ENCODE results near the gene KCNS1. TPM values are rescaled to one million over a fixed set of nuclear protein-coding genes. Genes with fewer than 3 reads are reported as not detected.

Gene KCNS1
- total RNA-seq, 1 experiment from 2014 or later, result not detected

DNA sequence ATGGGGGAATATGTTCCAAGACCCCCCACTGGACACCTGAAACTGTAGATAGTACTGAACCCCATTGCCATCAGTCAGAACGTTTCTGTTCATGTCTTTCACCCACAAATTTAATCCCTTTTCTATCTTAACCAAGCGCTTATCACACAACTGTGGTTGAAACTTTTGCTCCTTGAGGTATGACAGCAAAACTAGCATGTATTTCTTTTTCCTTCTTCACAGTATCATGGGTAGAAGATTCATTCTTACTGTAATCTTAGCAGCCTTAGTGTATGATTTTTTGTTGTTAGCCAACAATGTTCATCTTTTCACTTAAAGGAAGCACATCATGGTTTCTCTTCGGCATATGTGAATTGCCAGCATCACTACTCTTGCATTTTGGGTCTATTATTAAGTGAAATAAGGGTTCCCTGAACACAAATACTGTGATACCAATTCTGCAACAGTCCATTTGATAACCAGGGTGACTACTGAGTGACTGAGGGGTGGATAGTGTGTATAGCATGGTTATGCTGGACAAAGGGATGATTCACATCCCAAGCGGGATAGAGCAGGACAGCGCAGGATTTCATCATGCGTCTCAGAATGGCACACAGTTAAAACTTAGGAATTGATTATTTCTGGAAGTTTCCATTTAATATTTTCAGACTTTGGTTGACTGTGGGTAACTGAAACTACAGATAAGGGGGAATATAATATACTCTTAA is 41.8 kb downstream of the KCNS1 start:
- Histone ChIP-seq H3K4me3 (ENCODE audit: low read depth, low read length, poor library complexity, severe bottlenecking) (no peak overlapping the region), H3K27me3 (replicated peaks; ENCODE audit: insufficient read depth, low read depth, low read length, poor library complexity) (no peaks in the 10 kb centered on the region), H3K9me3 (ENCODE audit: low read depth, low read length, poor library complexity, severe bottlenecking) (no peaks in the 10 kb centered on the region), H3K27ac (ENCODE audit: low read depth, low read length, poor library complexity, severe bottlenecking) (no peak overlapping the region), H3K4me1 (ENCODE audit: insufficient read depth, low read length, poor library complexity, severe bottlenecking) (no peaks in the 10 kb centered on the region), H3K36me3 (ENCODE audit: insufficient read depth, low read length, poor library complexity, severe bottlenecking) (no peaks in the 10 kb centered on the region)
- TF ChIP-seq, protein P1, sequence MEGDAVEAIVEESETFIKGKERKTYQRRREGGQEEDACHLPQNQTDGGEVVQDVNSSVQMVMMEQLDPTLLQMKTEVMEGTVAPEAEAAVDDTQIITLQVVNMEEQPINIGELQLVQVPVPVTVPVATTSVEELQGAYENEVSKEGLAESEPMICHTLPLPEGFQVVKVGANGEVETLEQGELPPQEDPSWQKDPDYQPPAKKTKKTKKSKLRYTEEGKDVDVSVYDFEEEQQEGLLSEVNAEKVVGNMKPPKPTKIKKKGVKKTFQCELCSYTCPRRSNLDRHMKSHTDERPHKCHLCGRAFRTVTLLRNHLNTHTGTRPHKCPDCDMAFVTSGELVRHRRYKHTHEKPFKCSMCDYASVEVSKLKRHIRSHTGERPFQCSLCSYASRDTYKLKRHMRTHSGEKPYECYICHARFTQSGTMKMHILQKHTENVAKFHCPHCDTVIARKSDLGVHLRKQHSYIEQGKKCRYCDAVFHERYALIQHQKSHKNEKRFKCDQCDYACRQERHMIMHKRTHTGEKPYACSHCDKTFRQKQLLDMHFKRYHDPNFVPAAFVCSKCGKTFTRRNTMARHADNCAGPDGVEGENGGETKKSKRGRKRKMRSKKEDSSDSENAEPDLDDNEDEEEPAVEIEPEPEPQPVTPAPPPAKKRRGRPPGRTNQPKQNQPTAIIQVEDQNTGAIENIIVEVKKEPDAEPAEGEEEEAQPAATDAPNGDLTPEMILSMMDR (conservative IDR thresholded peaks at IDR 0.05; ENCODE audit: low read depth, low read length), result no peak
- no peak for TF ChIP-seq EZH2 (IDR thresholded peaks at IDR 0.05; ENCODE audit: borderline replicate concordance, low read depth, low read length, poor library complexity, severe bottlenecking)
- BruUV-seq (replicated peaks), result no TSS peak
- intact Hi-C loops (cut with micrococcal nuclease; ENCODE audit: unreplicated experiment), result no loop called here
- DNase-seq (ENCODE audit: low spot score), result no peak
- CTCF ChIA-PET, result no interaction called here
- POLR2A ChIA-PET (ENCODE audit: low non-redundant PET), result no interaction called here

DNA sequence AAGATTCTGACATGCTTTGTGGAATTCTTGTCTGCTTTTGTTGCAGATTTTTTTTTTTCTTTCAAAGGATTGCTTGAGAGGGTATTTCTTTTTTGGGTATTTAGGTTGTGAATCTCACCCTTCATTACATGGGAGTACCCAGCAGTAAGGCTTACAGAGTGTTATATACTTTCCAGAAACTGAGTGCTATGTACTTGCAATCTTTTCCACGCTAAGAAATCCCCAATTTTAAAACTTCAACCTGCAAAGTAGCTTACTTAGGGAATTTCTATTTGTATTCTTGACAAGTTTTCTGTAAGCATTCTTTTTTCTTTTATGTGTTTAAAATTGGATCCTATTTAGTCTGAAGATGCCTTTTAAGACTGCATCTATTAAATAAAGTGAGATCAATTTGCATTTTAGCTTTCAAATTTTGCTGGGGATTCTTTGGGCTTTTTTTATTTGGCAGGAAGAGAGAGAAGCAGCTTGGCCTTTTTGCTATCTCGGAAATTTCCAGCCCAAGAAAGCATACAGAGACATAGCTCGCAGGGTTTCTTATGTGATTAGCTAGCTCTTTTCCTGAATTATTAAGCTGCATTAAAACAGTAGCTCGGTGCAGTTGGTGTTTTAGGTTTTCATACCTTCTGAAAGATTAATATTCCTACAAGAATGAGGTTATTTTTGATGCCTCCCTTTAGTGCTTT is 42.6 kb downstream of the KCNS1 start:
- H3K9me3 ChIP-seq (ENCODE audit: low read depth, low read length, poor library complexity, severe bottlenecking), result no peaks in the 10 kb centered on the region
- no peak for DNase-seq (ENCODE audit: low spot score)

DNA sequence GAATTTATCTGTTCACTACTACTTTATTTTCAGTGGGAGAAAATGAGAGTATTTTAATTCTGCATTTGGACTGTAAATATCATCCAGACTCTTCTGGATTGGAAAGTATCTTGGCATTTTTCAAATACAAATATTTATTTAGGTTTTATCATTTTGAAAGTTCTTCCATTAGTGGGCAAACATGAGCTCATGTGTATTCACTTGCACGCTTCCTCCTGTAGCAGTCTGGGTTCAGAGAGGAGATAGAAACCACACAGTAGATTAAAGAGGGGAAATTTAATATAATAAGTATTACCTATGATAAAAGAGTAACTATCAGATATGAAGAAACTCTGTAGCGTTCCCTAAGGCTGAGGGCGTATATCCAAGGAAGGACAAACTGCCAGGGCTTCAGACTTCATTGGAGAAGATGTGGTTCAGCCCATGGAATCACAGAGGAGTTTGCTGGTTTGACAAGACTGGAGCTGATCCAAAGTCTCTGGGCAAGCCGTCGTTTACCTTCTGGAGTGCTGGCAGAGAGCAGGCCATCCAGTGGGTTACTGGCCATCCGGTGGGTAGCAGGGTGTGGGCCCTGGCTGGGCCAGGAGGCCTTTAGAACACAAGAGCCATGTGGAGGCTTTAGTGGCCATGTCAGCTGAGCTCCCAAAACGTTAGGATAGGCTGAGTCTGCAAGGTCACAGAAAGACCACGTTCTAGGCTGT is 44.3 kb downstream of the KCNS1 start:
- H3K9me3 ChIP-seq (ENCODE audit: low read depth, low read length, poor library complexity, severe bottlenecking), result no peaks in the 10 kb centered on the region
- H3K4me3 ChIP-seq (ENCODE audit: low read depth, low read length, poor library complexity, severe bottlenecking), result no peak overlapping the region
- CTCF ChIA-PET, result interaction anchor here (0.6 kb wide), 1 partner anchor 55 kb away, joined by 4 read pairs; no protein-coding TSS in a partner anchor
- POLR2A ChIA-PET (ENCODE audit: low non-redundant PET), result no interaction called here
- no peak overlapping the region for H3K27ac ChIP-seq (ENCODE audit: low read depth, low read length, poor library complexity, severe bottlenecking)
- intact Hi-C loops (cut with micrococcal nuclease; ENCODE audit: unreplicated experiment), result no loop called here
- DNase-seq (ENCODE audit: low spot score), result no peak
- no peaks in the 10 kb centered on the region for H3K4me1 ChIP-seq (ENCODE audit: insufficient read depth, low read length, poor library complexity, severe bottlenecking)
- no peaks in the 10 kb centered on the region for H3K27me3 ChIP-seq (replicated peaks; ENCODE audit: insufficient read depth, low read depth, low read length, poor library complexity)
- TF ChIP-seq EZH2 (IDR thresholded peaks at IDR 0.05; ENCODE audit: borderline replicate concordance, low read depth, low read length, poor library complexity, severe bottlenecking), result no peak
- TF ChIP-seq, protein P1 (conservative IDR thresholded peaks at IDR 0.05; ENCODE audit: low read depth, low read length), result no peak
- no peaks in the 10 kb centered on the region for H3K36me3 ChIP-seq (ENCODE audit: insufficient read depth, low read length, poor library complexity, severe bottlenecking)
- no TSS peak for BruUV-seq (replicated peaks)

More for the DNA sequence above, 42.6 kb downstream of the KCNS1 start:
- H3K27me3 ChIP-seq (replicated peaks; ENCODE audit: insufficient read depth, low read depth, low read length, poor library complexity), result no peaks in the 10 kb centered on the region
- TF ChIP-seq EZH2 (IDR thresholded peaks at IDR 0.05; ENCODE audit: borderline replicate concordance, low read depth, low read length, poor library complexity, severe bottlenecking), result no peak
- TF ChIP-seq, protein P1 (conservative IDR thresholded peaks at IDR 0.05; ENCODE audit: low read depth, low read length), result no peak
- no peak overlapping the region for H3K4me3 ChIP-seq (ENCODE audit: low read depth, low read length, poor library complexity, severe bottlenecking)
- no TSS peak for BruUV-seq (replicated peaks)
- intact Hi-C loops (cut with micrococcal nuclease; ENCODE audit: unreplicated experiment), result no loop called here
- ChIA-PET CTCF (interaction anchor here (0.6 kb wide), 1 partner anchor 224 kb away, joined by 5 read pairs; no protein-coding TSS in a partner anchor), POLR2A (ENCODE audit: low non-redundant PET) (no interaction called here)
- H3K36me3 ChIP-seq (ENCODE audit: insufficient read depth, low read length, poor library complexity, severe bottlenecking), result no peaks in the 10 kb centered on the region
- no peak overlapping the region for H3K27ac ChIP-seq (ENCODE audit: low read depth, low read length, poor library complexity, severe bottlenecking)
- no peaks in the 10 kb centered on the region for H3K4me1 ChIP-seq (ENCODE audit: insufficient read depth, low read length, poor library complexity, severe bottlenecking)
